K562 (cell line): ENCODE data around the gene CMTM1. TPM values are rescaled to one million over a fixed set of nuclear protein-coding genes. Genes with fewer than 3 reads are reported as not detected.

Experiments
- CBFA2T3 ChIP-seq: fragments of 450-650 bp; IDR thresholded peaks from 2 replicates; pipeline ENCODE4 v1.6.1; 2017
- EWSR1 ChIP-seq: fragments of 450-650 bp; IDR thresholded peaks from 2 replicates; pipeline ENCODE4 v1.6.1; 2018; ENCODE audit warnings: borderline replicate concordance, mild to moderate bottlenecking, low read depth, moderate library complexity; ENCODE audit not compliant: partially characterized antibody
- HSF4 ChIP-seq: fragments of 250-450 bp; sonication (Bioruptor Pico); IDR thresholded peaks from 2 replicates; pipeline ENCODE4 v2.1.2; 2022; ENCODE audit warnings: mild to moderate bottlenecking, moderate library complexity, borderline replicate concordance
- KDM1A ChIP-seq, 2 experiments: fragments of 450-650 bp; IDR thresholded peaks; 2 replicates each; pipeline ENCODE4 v1.6.1; 2016; ENCODE audit warnings: mild to moderate bottlenecking in 2 of 2
- NFRKB ChIP-seq: fragments of 450-650 bp; IDR thresholded peaks from 2 replicates; pipeline ENCODE4 v1.6.1; 2016; ENCODE audit warnings: low read depth
- ZNF311 ChIP-seq: fragments of 250-450 bp; sonication (Bioruptor Pico); IDR thresholded peaks from 2 replicates; pipeline ENCODE4 v1.4.0; 2020; ENCODE audit warnings: mild to moderate bottlenecking, moderate library complexity
- polyA plus RNA-seq, 8 experiments: library from polyadenylated mRNA; depleted of rRNA in 4 of 8; stranded (reverse) in 5 of 8; unstranded in 3 of 8; fragments of >200 nt; fragmentation: Nextera tagmentation in 2 of 8; fragmentation: Illumina TruSeq in 1 of 8; extraction: Ambion mirVana in 2 of 8; extraction: Trizol in 1 of 8; gene quantifications; 2 replicates each; pipeline versions ENCODE4 v1.2.1 to v1.2.3, GENCODE V29; 2011 to 2014; ENCODE audit warnings: inconsistent platforms in 1 of 8, missing spikeins in 1 of 8
- total RNA-seq, 7 experiments: library from RNA; depleted of rRNA in 6 of 7; stranded (reverse); fragments of >200 nt in 6 of 7; fragmentation: Illumina TruSeq in 2 of 7; extraction: Trizol in 2 of 7; gene quantifications; 2 replicates each; pipeline versions ENCODE4 v1.2.1 to v1.2.3, GENCODE V29; 2011 to 2021; ENCODE audit warnings: low replicate concordance in 1 of 7
- TF ChIP-seq, protein P1 (sequence below): sonication (generic); formaldehyde crosslinking; IDR thresholded peaks from 2 replicates; pipeline ENCODE4 v1.5.0; 2020; ENCODE audit warnings: missing genetic modification reagents
- TF ChIP-seq, protein P2 (sequence below): fragments of 450-650 bp; IDR thresholded peaks from 2 replicates; pipeline ENCODE4 v1.6.1; 2016; ENCODE audit warnings: borderline replicate concordance

CMTM1 gene
- total and polyA plus RNA-seq, 9 of the 15 experiments (the other 6 are each of a cell fraction or from before 2014, with no cell fraction given) = 0.25 to 2.6 (median 1.1) TPM; not detected in 2

DNA sequence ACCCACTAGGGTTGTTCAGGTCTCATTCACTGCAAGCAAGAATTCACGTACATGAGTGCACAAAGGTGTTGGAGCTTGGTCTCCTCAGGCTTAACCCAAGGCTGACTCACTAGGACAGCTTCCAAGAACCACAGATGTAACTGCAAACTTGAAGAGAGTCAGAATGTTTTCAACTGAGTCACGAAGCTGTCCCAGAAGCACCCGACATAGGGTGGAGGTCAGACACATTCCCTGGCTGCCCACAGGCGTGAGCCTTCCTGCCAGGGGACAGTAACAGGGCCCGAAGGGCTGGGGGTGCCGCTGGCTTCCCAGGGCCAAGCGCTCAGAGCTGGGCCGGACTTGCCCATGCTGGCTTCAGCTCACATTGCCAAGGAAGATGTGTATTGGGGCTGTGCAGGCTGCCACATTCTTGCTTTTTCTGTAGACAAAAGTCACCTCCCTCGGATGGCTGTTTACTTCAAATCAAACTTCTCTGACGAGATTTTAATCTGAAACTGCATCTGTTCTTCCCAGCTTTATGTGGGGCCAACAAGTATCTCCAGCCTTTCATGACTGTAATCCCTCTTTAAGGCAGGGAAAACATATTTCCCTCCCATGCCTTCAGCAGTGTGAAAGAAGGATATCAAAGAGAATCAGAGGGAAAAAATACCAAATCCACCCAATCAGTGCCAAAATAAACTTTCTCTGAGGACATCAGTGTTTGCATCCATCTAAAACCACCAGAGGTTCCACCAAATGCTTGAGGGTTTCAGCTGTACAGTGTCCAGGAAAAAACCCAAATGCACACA lies 52.5 kb downstream of the CMTM1 start (continued):
- no peak for TF ChIP-seq EWSR1
- TF ChIP-seq NFRKB = no peak
- TF ChIP-seq, protein P1, sequence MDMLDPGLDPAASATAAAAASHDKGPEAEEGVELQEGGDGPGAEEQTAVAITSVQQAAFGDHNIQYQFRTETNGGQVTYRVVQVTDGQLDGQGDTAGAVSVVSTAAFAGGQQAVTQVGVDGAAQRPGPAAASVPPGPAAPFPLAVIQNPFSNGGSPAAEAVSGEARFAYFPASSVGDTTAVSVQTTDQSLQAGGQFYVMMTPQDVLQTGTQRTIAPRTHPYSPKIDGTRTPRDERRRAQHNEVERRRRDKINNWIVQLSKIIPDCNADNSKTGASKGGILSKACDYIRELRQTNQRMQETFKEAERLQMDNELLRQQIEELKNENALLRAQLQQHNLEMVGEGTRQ (CRISPR knock-in tag) = no peak
- TF ChIP-seq CBFA2T3 = peak; percentile 17; the same call in 1 of the 2 replicates
- TF ChIP-seq HSF4 = no peak
- no peak for TF ChIP-seq ZNF311
- TF ChIP-seq, protein P2, sequence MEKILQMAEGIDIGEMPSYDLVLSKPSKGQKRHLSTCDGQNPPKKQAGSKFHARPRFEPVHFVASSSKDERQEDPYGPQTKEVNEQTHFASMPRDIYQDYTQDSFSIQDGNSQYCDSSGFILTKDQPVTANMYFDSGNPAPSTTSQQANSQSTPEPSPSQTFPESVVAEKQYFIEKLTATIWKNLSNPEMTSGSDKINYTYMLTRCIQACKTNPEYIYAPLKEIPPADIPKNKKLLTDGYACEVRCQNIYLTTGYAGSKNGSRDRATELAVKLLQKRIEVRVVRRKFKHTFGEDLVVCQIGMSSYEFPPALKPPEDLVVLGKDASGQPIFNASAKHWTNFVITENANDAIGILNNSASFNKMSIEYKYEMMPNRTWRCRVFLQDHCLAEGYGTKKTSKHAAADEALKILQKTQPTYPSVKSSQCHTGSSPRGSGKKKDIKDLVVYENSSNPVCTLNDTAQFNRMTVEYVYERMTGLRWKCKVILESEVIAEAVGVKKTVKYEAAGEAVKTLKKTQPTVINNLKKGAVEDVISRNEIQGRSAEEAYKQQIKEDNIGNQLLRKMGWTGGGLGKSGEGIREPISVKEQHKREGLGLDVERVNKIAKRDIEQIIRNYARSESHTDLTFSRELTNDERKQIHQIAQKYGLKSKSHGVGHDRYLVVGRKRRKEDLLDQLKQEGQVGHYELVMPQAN = no peak
- peak in 1 of 2 experiments; percentile 5; a peak in 1 of 4 replicates for TF ChIP-seq KDM1A (IDR thresholded peaks at IDR 0.05)
